ENCODE measurements around the gene RIN1. TPM values are rescaled to one million over a fixed set of nuclear protein-coding genes. Genes with fewer than 3 reads are reported as not detected.
A peak's percentile ranks its signal among the peaks of the same experiment; 100 is the strongest.

RIN1 gene
- total and polyA plus RNA-seq, 2 of the 13 experiments (the other 11 are each of a cell fraction or from before 2014, with no cell fraction given) = 2.4 to 4.1 TPM

DNA sequence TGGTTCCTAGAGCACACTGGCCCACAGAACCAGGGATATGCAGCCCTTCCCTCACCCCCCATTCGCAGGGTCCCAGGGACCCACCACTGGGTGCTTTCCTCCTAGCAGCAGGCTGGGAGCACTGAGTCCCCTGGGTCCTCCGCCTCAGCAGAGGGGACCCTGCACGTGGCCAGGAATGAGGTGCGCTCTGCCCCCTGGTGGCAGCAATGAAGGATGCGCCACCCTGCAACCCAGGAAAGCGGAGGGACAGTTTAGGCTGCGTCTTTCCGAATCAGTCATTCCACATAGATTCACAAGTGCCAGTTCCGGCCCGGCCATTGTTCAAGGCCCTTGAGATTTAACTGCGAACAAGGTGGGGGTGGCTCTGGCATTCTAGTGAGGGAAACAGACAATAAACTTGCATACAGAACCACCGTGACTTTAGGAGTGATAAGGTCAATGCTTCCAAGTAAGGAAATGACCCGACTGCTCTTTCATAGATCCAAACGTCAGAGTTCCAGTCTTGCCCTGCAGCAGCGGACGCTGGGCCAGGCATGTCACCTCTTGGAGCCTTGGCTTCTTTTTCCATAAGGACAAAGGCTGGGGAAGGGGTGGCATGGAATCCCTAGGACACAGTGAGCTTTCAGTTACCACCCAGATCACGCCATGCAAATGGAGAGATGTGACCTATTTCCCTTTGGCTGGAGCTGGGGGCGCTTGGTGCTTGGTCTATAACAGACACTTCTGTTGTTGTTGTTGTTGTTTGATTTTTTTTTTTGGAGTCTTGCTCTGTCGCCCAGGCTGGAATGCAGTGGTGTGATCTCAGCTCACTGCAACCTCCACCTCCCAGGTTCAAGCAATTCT, 7.7 kb downstream of the RIN1 start (continued):
- TF ChIP-seq, protein P1, sequence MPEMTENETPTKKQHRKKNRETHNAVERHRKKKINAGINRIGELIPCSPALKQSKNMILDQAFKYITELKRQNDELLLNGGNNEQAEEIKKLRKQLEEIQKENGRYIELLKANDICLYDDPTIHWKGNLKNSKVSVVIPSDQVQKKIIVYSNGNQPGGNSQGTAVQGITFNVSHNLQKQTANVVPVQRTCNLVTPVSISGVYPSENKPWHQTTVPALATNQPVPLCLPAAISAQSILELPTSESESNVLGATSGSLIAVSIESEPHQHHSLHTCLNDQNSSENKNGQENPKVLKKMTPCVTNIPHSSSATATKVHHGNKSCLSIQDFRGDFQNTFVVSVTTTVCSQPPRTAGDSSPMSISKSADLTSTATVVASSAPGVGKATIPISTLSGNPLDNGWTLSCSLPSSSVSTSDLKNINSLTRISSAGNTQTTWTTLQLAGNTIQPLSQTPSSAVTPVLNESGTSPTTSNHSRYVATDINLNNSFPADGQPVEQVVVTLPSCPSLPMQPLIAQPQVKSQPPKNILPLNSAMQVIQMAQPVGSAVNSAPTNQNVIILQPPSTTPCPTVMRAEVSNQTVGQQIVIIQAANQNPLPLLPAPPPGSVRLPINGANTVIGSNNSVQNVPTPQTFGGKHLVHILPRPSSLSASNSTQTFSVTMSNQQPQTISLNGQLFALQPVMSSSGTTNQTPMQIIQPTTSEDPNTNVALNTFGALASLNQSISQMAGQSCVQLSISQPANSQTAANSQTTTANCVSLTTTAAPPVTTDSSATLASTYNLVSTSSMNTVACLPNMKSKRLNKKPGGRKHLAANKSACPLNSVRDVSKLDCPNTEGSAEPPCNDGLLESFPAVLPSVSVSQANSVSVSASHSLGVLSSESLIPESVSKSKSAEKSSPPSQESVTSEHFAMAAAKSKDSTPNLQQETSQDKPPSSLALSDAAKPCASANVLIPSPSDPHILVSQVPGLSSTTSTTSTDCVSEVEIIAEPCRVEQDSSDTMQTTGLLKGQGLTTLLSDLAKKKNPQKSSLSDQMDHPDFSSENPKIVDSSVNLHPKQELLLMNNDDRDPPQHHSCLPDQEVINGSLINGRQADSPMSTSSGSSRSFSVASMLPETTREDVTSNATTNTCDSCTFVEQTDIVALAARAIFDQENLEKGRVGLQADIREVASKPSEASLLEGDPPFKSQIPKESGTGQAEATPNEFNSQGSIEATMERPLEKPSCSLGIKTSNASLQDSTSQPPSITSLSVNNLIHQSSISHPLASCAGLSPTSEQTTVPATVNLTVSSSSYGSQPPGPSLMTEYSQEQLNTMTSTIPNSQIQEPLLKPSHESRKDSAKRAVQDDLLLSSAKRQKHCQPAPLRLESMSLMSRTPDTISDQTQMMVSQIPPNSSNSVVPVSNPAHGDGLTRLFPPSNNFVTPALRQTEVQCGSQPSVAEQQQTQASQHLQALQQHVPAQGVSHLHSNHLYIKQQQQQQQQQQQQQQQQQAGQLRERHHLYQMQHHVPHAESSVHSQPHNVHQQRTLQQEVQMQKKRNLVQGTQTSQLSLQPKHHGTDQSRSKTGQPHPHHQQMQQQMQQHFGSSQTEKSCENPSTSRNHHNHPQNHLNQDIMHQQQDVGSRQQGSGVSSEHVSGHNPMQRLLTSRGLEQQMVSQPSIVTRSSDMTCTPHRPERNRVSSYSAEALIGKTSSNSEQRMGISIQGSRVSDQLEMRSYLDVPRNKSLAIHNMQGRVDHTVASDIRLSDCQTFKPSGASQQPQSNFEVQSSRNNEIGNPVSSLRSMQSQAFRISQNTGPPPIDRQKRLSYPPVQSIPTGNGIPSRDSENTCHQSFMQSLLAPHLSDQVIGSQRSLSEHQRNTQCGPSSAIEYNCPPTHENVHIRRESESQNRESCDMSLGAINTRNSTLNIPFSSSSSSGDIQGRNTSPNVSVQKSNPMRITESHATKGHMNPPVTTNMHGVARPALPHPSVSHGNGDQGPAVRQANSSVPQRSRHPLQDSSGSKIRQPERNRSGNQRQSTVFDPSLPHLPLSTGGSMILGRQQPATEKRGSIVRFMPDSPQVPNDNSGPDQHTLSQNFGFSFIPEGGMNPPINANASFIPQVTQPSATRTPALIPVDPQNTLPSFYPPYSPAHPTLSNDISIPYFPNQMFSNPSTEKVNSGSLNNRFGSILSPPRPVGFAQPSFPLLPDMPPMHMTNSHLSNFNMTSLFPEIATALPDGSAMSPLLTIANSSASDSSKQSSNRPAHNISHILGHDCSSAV (CRISPR knock-in tag; IDR thresholded peaks at IDR 0.05; ENCODE audit: borderline replicate concordance) = no peak
- TF ChIP-seq SATB2 (CRISPR knock-in tag; IDR thresholded peaks at IDR 0.05) (no peak), GATAD2A (CRISPR knock-in tag; IDR thresholded peaks at IDR 0.05) (peak; percentile 80), PHB2 (IDR thresholded peaks at IDR 0.05; ENCODE audit: partially characterized antibody) (no peak), ZFYVE20 (CRISPR knock-in tag; IDR thresholded peaks at IDR 0.05; ENCODE audit: borderline replicate concordance, low read depth) (no peak), FOXJ3 (CRISPR knock-in tag; IDR thresholded peaks at IDR 0.05; ENCODE audit: borderline replicate concordance) (no peak), SMAD1 (CRISPR knock-in tag; IDR thresholded peaks at IDR 0.05; ENCODE audit: borderline replicate concordance, low read depth) (no peak), HOXA5 (CRISPR knock-in tag; IDR thresholded peaks at IDR 0.05) (peak; percentile 60; the same call in 1 of the 2 replicates), NFYB (CRISPR knock-in tag; IDR thresholded peaks at IDR 0.05) (no peak), GTF3A (CRISPR knock-in tag; conservative IDR thresholded peaks at IDR 0.05) (no peak), TBP (CRISPR knock-in tag; IDR thresholded peaks at IDR 0.05) (no peak), ZNF616 (CRISPR knock-in tag; IDR thresholded peaks at IDR 0.05; ENCODE audit: low read depth) (no peak), ZNF570 (CRISPR knock-in tag; IDR thresholded peaks at IDR 0.05; ENCODE audit: borderline replicate concordance) (no peak), TMF1 (CRISPR knock-in tag; IDR thresholded peaks at IDR 0.05; ENCODE audit: low read depth) (peak; percentile 30; the same call in 1 of the 2 replicates), KDM6A (CRISPR knock-in tag; IDR thresholded peaks at IDR 0.05; ENCODE audit: low read depth) (no peak), ZNF629 (CRISPR knock-in tag; conservative IDR thresholded peaks at IDR 0.05) (0 out of 2 replicates have a peak, but pooled peaks have one; percentile 51), ZNF782 (CRISPR knock-in tag; IDR thresholded peaks at IDR 0.05; ENCODE audit: borderline replicate concordance) (no peak), TBX2 (CRISPR knock-in tag; IDR thresholded peaks at IDR 0.05; ENCODE audit: borderline replicate concordance) (peak; percentile 68; the same call in 1 of the 2 replicates), TCF7 (IDR thresholded peaks at IDR 0.05; ENCODE audit: low read depth) (no peak), SMAD9 (CRISPR knock-in tag; IDR thresholded peaks at IDR 0.05) (no peak), ZNF557 (CRISPR knock-in tag; IDR thresholded peaks at IDR 0.05) (no peak)
- TF ChIP-seq, protein P2, sequence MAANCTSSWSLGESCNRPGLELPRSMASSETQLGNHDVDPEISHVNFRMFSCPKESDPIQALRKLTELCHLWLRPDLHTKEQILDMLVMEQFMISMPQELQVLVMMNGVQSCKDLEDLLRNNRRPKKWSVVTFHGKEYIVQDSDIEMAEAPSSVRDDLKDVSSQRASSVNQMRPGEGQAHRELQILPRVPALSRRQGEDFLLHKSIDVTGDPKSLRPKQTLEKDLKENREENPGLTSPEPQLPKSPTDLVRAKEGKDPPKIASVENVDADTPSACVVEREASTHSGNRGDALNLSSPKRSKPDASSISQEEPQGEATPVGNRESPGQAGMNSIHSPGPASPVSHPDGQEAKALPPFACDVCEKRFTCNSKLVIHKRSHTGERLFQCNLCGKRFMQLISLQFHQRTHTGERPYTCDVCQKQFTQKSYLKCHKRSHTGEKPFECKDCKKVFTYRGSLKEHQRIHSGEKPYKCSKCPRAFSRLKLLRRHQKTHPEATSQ (CRISPR knock-in tag; IDR thresholded peaks at IDR 0.05; ENCODE audit: borderline replicate concordance) = peak; percentile 82; the same call in 1 of the 2 replicates

All from HepG2 (cell line).